ENCODE results near the gene GPR152.

GPR152 gene, protein sequence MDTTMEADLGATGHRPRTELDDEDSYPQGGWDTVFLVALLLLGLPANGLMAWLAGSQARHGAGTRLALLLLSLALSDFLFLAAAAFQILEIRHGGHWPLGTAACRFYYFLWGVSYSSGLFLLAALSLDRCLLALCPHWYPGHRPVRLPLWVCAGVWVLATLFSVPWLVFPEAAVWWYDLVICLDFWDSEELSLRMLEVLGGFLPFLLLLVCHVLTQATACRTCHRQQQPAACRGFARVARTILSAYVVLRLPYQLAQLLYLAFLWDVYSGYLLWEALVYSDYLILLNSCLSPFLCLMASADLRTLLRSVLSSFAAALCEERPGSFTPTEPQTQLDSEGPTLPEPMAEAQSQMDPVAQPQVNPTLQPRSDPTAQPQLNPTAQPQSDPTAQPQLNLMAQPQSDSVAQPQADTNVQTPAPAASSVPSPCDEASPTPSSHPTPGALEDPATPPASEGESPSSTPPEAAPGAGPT

DNA sequence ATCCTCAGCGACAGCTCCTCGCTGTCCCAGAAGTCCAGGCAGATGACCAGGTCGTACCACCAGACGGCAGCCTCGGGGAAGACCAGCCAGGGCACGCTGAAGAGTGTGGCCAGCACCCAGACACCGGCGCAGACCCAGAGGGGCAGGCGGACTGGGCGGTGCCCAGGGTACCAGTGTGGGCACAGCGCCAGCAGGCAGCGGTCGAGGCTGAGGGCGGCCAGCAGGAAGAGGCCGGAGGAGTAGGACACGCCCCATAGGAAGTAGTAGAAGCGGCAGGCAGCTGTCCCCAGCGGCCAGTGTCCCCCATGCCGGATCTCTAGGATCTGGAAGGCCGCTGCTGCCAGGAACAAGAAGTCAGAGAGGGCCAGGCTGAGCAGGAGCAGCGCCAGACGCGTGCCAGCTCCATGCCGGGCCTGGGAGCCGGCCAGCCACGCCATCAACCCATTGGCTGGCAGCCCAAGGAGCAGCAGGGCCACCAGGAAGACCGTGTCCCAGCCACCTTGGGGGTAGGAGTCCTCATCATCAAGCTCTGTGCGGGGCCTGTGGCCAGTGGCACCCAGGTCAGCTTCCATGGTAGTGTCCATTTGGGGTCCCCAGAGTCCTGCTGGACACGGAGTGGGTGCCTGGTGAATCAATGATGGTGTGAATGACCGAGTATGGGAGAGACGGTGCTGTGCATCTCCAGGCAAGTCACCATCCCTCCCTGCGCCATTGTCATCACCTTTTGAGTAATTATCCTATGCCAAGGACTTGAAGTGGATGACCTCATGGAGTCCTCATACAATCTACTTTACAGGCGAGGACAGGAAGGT is at the start of gene GPR152:
Gene GPR152 (minus strand): TSS at position 589 of the 812 bp plus-strand sequence. CDS start 5 bp downstream, at position 584.
- DNase-seq (ENCODE audit: low read depth in 2 of 2), result no peak

DNA sequence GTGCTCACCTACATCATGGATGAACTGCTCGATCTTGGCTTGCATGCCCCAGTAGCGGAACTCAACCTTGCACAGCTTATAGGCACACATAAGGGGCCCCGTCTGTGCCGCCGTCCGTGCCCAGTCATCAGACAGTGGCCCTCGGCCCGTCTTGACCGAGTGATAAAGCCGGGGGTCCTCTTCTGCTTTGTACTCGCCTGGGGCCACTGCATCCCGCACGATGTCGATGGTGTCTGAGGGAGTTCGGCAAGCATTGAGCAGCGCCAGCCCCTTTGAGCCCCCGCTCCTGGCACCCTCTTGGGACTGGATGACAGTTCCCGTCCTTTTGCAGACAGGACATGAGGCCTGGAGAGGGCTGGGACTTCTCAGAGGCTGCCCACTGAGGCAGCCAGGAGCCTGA is 49.3 kb upstream of the GPR152 start:
- no peak for DNase-seq (ENCODE audit: low read depth in 2 of 2)

DNA sequence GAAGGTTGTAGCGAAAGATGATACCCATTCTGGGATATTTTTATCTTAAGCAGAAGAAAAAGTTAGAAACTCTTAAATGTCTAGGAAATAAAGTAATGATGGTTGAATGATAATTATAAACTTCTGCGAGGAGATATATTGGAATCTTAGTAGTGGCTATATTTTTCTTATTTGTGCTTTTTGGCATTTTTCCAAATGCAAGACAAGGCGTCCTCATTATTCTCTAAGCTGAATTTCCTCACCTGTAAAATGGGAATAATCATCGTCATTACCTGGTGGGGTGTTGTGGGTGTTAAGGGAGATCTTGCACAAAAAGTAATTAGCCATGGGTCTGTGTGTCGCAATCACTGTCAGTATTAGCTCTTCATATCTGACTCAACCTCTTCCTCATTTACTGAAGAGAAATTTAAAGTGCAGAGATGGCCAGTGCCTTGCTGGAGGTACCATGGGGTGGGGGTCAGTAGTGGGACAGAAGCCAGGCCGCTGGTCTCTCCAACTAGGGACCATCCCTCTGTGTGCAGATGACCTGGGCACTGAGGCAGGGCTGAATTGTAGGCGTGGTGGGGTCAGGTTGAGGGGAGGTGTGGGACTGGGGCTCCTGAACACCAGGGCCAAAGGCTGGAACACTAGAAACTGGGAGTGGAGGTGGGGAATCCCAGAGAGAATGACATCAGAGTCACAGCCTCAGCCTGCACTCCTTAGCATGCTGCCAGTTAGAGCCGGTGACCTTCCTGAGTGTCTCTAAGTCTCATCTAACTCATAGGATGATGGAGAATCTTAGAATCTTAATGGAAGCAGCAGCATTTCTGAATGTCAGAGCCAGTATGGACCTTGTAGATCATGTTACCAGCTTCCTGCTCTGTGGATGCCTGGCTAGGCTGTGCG is 48.5 kb upstream of the GPR152 start:
- no peak for DNase-seq (ENCODE audit: low read depth in 2 of 2)

DNA sequence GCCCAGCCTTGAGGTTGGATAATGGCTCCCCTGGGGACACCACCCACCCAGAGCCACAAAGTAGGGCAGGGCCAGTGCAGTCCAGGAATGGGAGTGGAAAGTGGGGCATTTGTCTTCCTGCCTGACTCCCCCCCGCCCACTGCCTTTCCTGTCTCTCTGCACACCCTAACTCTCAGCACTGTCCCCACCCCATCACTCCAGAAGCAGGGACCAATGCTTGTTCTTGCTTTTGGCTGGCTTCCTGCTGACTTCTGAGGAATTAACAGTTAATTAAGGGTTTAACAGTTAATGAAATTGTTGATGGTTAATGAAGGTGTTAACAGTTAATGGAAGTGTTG is 47.9 kb upstream of the GPR152 start:
- no peak for DNase-seq (ENCODE audit: low read depth in 2 of 2)

DNA sequence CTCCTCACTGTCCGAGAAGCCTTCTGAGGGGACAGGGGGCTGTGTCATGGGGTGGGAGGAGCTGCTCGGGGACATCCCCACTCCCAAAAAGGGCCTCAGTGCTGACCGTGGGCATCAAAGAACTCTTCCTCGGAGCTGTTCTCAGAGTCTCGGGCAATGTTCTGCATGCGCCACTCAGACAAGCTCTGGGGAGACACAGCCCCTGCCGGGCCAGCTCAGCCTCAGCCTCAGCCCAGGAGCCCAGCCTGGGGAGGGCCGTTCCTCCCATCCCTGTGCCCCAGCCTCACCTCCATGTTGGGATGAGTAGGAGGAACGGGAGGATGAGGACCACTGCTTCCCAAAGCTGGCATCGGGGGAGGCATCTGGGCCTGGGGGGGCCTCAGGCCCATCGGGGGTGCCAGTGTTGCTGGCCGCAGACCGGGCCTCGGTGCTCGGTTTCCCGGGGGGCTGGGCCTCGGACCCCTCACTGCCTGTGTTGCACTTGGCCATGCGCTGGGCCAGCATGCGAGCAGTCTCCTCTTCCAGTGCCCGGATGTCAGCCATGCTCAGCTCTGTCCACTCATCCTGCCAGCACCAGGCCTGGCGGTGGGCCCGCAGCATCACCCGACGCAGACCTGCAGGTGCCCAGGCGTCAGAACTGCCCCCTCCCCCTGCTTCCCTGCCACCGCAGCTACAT is 47.4 kb upstream of the GPR152 start:
- no peak for DNase-seq (ENCODE audit: low read depth in 2 of 2)

DNA sequence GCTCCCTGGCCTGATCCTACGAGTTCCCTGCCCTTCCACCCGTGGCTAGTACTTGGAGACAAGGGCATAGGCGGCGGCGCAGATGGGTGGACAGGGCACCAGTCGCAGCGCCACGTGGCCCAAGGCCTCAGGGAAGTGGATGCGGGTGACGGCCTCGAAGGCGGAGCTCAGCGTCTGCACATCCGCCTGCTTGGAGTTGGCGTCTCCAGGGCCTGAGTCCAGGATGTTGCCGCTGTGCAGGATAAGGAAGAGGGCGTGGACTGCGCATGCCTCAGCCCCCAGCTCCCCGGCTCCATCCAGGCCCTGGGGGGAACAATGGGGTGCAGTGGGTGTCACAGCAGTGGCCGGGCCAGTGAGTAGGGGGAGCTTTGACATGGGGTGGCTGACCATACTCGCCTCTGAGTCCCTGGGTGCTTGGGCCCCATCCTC is 46.0 kb upstream of the GPR152 start:
- no peak for DNase-seq (ENCODE audit: low read depth in 2 of 2)

DNA sequence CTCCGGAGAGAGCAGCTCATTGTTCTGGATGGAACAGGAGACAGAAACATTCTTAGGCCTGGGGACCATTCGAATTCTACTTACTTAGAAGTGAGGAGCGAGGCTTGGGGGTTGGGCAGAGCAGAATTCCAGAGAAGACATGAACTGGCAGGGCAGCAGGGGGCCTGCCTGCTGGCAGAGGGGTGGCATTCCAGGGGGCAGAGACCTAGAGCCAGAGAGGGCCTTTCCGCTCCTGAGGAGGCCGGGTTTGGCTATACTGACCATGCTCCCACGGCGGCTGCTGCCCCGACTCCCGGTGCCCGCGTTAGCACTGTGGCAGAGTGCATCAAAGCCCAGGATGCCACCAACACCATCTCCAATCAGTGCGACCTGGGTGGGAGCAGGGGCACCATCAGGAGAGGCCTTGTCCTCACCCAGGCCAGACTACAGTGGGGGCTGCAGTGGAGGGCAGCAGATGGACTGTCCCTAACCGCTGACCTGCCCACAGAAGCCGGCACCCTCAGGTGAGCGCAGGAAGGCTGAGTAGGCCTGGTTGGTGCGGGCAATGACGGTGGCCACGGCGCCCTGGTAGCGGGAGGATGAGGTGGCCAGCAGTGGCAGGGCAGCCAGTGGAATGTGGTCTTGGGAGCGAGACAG is 45.2 kb upstream of the GPR152 start:
- DNase-seq (ENCODE audit: low read depth in 2 of 2), result no peak

DNA sequence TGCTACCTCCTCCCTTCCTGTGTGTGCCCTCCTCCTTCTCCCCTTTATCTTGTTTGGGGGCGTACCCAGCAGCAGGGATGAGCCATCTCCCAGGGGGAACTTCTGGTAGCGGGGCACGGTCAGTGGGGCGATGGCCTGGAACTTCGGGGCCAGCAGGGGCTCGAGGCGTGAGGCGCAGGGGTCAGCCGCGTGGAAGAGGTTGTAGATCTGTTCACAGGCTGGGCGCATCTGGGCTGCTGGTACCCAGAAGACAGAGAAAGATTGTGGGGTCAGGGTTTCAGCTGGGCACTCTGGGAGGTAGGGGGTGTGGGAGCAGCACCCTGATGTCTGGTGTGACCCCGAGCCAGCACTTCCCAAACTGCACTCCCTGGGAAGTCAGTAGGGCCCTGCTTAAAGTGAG is 43.6 kb upstream of the GPR152 start:
- DNase-seq (ENCODE audit: low read depth in 2 of 2), result no peak

DNA sequence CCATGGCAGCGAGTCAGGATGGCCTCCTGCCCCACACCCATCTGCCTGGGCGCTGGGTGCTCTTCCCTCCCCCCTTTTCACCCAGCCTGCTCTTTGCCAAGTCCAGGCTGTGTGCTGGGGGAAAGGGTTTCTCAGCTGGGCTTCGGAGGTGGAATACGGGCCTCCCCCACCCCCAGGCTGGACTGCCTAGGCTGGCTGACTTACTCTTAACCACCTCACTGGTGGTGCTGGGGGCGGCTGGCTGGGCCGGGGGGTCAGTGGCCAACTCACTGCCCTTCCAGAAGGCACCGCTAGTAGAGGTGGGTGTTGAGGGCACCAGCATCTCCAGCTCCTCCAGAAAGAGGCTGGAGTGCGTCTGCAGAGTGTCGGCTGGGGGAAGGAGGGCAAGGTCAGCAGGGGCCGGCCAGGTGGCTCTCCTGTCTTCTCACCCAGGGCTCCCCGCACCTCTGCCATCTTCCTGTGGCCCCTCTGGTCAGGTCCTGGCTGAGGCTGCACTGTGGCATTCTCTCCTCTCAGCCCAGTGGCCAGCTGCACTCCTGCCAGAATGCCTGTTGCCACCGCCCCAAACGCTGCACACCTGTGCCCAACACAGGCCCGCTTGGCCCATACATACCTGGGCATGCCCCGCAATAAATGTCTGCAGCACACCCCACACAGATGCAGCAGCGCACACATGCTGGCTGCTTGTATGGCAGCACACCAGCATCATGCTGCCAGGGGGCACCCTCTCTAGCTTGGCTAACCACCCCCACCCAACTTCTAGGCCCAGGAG is 42.9 kb upstream of the GPR152 start:
- no peak for DNase-seq (ENCODE audit: low read depth in 2 of 2)

DNA sequence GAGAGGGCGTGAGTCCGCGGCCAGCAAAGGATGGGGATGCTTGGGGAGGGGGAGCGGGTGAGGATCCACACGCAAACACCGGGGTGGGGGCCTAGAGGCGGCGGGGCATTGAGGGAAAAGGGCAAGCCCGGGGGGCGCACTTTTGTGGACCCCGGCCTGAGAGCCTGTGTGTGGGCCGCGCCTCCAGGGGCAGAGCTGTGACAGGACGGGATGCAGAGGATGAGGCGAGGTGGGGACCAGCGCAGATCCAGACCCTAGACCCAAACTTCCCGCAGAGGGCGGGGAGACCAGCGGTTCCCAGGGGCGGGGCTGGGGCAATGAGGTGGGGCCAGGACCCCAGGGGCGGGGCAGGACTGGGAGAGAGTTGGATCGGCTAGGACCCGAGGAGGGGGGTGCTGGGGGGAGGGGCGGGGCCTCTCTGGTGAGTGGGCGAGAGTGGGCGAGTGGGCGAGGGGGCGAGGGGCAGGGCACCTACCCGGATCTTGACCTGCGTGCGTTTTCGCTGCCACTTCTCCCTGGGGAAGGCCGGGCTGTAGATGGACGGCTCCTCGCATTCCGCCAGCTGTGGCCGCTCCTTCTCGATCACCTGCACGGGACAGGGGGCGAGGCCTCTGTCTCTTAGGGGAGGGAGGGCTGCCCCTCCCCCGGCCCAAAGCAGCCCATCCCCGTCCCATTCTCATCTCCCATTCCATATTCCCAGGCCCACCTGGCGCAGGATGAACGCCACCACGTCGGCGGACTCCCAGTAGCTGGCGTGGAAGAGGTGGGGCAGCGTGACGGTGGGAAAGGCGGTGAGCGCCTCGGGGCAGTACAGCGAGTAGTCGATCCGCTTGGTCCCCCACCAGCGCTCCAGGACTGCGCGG is 42.1 kb upstream of the GPR152 start:
- no peak for DNase-seq (ENCODE audit: low read depth in 2 of 2)

DNA sequence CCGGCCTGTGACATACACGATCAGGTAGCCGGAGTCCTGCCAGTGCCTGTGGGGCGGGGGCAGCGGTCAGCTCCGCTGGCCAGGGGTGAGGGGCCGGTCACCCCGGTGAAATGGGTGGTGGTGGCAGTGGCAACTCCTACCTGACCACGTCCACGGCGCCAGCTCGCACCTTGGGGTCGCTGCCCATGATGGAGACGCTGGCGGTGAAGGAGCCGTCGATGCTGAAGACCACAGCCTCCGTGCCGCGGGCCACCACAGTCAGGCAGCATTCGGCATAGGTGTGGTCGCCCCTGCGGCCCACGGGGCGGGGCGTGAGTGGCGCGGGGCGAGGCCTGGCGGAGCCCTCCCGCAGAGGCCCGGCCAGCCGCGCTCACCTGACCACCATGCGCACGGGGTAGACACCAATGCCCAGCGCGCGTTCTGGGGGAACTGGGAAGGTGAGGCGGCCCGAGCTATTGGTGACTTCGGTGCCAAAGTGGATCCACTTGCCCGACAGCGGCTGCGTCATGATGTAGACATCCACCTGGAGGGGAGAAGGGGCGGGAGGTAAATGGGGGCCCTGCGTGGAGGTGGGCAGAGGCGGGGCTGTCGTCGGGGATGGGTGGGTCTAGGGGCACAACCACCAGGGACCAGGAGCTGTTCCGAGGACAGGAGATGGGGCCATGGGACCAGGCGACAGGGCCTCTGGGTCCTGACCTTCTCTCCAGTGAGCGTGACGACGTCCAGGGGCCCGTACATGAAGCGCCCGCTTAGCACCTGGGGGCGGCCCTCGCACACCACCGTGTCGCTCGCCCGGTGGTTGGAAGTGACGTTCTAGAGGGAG is 41.2 kb upstream of the GPR152 start:
- no peak for DNase-seq (ENCODE audit: low read depth in 2 of 2)

DNA sequence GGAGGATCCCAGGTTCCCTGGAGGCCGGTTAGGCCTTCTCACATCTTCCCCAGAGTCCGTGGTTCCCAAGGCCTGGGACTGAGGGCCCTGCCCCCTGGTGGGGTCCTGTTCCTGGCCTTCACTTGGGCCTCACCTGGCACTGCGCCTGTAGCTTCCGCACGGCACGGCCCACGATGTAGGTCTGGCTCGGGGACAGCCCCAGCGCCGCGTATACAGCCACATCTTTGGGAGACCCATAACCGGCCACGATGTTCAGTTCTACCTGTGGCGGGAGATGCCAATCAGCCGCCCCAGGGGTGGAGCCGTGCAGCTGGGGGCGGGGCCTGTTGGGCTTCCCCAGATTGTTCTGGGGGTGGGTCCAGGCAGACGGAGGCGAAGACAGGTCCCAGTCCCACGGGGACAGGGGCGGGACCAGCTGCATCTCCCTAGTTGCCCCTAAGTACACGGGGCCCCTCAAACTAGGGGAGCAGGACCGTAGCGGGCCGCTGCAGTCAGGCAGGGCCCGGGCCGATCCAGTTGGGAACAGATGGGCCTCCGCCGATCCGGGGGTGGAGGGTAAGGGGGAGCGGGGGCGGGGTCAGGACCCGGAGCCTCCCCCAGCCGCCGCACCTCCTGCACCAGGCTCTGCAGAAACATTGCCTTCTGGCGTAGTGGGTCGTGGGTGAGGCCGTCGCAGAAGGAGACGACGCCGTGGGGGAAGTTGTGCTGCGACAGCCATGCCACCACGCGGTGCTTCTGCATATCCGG is 40.4 kb upstream of the GPR152 start:
- no peak for DNase-seq (ENCODE audit: low read depth in 2 of 2)

DNA sequence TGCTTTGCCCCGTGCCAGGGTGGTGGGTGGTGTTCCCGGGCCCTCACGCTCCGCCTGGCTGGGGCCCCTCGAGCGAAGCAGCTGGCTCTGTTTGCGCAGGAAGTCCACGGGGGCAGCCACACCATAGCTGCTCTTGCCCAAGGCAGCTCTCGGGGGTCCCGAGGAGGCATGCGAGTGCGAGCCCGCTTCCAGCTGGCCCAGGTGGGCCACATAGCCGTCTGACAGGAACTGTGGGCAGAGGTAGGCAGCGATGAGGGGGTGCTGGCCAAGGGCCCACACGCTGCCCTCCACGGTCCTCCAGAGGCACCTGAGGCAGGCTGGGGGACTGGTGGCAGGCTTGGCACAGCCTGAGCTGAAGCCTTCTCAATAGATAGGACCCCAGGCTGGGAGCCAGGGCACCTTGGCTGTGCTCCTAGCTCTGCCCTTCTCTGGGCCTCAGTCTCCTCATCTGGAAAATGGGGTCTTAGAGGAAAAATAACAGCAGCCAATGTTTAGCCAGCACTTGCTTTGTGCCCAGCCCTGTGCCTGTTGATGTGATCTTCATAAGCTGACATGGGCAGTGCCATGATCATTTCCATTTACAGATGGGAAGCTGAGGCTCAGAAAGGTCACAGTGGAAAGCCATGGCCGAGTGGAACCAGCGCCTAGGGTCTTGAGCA is 39.7 kb upstream of the GPR152 start:
- no peak for DNase-seq (ENCODE audit: low read depth in 2 of 2)

DNA sequence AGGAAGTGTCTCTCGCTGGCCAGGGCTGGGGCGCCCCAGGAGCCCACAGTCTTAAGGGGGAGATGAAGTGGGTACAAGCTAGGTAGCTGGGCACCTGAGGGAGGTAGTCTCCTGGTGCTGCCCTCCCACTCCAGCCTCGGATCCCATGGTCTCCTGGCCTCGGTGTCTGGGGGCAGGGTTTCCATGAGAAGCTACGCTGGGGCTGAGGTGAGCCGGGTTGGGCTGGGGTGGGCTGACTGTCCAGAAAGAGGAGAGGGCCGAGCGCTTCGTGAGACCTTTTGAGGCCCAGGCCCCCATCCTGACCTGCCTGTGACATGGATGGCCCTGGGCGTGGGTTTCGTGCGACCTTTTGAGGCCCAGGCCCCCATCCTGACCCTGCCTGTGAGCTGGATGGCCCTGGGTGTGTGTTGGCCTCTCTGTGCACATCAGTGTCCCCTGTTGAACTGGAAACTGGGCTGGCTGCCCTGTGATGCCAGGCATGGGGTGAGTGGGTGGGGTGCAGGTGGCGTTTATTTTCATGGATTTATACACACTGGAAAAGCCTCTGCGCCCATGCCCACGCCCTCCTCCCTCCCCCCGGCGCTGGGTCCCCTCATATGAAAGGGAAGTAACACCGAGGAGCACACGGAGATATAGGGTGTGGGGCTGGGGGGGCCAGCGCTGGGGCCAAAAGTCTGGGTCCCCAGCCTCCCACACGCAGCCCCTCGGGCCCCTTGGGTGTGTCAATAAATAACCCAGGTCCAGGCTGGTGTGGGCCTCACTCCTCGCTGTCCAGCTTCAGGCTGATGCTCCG is 38.9 kb upstream of the GPR152 start:
- no peak for DNase-seq (ENCODE audit: low read depth in 2 of 2)

DNA sequence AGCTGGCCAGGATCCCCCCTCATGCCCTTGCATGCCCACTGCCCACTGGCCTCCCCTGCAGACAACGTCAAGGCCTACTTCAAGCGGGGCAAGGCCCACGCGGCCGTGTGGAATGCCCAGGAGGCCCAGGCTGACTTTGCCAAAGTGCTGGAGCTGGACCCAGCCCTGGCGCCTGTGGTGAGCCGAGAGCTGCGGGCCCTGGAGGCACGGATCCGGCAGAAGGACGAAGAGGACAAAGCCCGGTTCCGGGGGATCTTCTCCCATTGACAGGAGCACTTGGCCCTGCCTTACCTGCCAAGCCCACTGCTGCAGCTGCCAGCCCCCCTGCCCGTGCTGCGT is 38.2 kb upstream of the GPR152 start:
- DNase-seq (ENCODE audit: low read depth in 2 of 2), result no peak
